Activated CD8-positive, alpha-beta T cell treated with anti-CD3 and anti-CD28 coated beads for 36 hours (primary cell): ENCODE measurements around the gene CALB2. TPM values are rescaled to one million over a fixed set of nuclear protein-coding genes. Genes with fewer than 3 reads are reported as not detected.

Source experiments
- ATAC-seq: fragments of 200-7000 bp; cut with Tn5 transposase; one replicate; pipeline ENCODE4 v1.10.0; 2021; ENCODE audit warnings: mild to moderate bottlenecking, moderate library complexity
- CTCF ChIA-PET: fragments of 350-600 bp; sonication (Branson Sonifier 250); formaldehyde crosslinking; loops from one replicate; lab custom pipeline; 2021; ENCODE audit warnings: antibody characterized with exemption; lab: Charles Lee
- POLR2A ChIA-PET: fragments of 350-600 bp; sonication (Branson Sonifier 250); formaldehyde crosslinking; loops from one replicate; lab custom pipeline; 2021; ENCODE audit warnings: antibody characterized with exemption; lab: Charles Lee
- DNase-seq: peaks from one replicate; pipeline ENCODE4 v3.0.0-alpha.2; 2020
- H3K27ac Mint-ChIP-seq: one replicate; pipeline ENCODE4 v1.8.0; 2021; ENCODE audit warnings: mild to moderate bottlenecking, mixed read lengths
- H3K27me3 Mint-ChIP-seq: one replicate; pipeline ENCODE4 v1.8.0; 2021; ENCODE audit warnings: mixed read lengths
- H3K36me3 Mint-ChIP-seq: one replicate; pipeline ENCODE4 v1.8.0; 2021; ENCODE audit warnings: low read depth, mixed read lengths
- H3K4me1 Mint-ChIP-seq: one replicate; pipeline ENCODE4 v1.8.0; 2021; ENCODE audit warnings: low read depth, mixed read lengths
- H3K4me3 Mint-ChIP-seq: one replicate; pipeline ENCODE4 v1.8.0; 2021; ENCODE audit warnings: mild to moderate bottlenecking, moderate library complexity, mixed read lengths
- H3K9me3 Mint-ChIP-seq: one replicate; pipeline ENCODE4 v1.8.0; 2021; ENCODE audit warnings: mixed read lengths
- CTCF ChIP-seq: fragments of 200-600 bp; IDR thresholded peaks from one replicate; pipeline ENCODE4 v1.8.0; 2022; ENCODE audit warnings: antibody characterized with exemption, mild to moderate bottlenecking
- intact Hi-C: fragments of 100-400 bp; cut with micrococcal nuclease; formaldehyde crosslinking; loops from one replicate; pipeline ENCODE4 v1.10.0; 2022
- total RNA-seq, 2 experiments: library from RNA; stranded (reverse); gene quantifications; one replicate each; pipeline ENCODE4 v1.2.3, GENCODE V29; 2021

CALB2 gene
- total RNA-seq, 2 experiments from 2014 or later = not detected

DNA sequence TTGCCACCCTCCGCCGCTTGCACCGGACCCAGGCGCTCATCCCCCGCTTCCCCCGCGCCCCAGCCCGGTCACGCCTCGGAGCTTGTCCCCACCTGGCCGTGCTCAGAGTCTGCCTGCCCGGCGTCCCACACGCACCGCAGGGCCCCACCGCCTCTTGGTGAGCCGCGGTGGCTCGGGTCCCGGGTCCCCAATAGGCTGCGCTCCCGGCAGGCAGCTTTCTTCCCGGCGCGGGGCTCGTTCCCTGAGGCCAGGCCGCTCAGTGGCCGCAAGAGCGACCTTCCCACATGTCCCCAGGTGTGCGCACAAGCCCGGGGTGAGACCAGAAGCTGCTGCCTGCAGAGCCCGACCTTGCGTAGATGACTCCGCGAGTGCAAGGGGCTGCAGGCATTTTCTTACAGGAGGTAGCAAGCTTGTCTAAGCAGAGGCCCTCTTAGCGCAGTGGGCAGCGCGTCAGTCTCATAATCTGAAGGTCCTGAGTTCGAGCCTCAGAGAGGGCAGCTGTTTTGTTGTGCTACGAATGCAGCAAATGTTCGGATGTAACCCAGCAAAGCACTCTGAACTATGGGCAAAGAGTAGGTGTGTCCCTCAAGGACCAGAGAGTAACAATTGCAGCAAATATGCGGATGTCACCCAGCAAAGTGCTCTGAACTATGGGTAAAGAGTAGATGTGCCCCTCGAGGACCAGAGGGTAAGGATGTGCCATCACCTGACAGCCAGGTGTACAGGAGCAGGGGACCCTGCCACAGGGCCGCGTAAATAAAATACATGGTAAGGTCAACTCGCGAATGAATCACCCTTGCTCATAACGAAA, 67.8 kb downstream of the CALB2 start:
- no peaks in the 10 kb centered on the region for H3K36me3 Mint-ChIP-seq
- DNase-seq (peak; percentile 83), ATAC-seq (peak; percentile 88)
- H3K4me3 Mint-ChIP-seq = peak overlapping the region; percentile 61
- H3K27ac Mint-ChIP-seq = peak overlapping the region; percentile 71
- POLR2A ChIA-PET = interaction anchor here (0.7 to 1.2 kb wide), 5 partner anchors 8 to 139 kb away, joined by 3 to 4 read pairs (median 3); partner anchors contain the start of gene ZNF23
- H3K27me3 Mint-ChIP-seq = peaks cover 27% of the 10 kb centered on the region
- H3K4me1 Mint-ChIP-seq = peaks cover 8% of the 10 kb centered on the region
- H3K9me3 Mint-ChIP-seq = peaks cover 2% of the 10 kb centered on the region
- CTCF ChIA-PET = interaction anchor here (1.6 to 2.6 kb wide), 3 partner anchors 13 to 73 kb away, joined by 5 to 17 read pairs (median 11); no protein-coding TSS in a partner anchor
- TF ChIP-seq CTCF = no peak
- intact Hi-C loops = no loop called here

DNA sequence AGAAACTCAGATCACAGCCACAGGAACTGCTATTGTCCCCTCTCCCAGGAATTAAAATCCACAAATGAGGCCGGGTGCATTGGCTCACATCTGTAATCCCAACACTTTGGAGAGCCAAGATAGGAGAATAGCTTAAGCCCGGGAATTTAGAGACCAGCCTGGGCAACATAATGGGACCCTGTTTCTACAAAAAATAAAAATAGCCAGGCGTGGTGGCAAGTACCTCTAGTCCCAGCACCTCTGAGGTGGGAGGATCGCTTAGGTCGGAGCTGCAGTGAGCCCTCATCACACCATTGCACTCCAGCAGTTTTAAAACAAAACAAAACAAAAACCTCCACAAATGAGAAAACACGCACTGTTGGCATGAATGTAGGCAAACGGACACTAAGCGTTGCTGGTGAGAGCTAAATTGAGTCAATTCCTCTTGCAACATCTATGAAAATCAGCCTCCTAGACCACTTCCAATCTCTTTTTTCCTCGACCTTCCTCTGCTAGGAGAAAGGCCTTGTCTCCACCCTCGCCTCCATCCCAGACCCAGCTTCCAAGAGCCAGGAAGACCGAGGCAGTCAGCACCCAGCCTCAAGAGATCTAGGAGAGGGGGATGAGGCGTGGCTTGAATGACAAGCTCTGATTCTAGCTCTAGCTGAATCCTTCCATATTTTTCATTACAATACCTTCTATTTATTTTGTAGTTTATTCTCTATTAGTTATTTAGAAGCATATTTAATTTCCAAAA, 68.5 kb downstream of the CALB2 start:
- POLR2A ChIA-PET = interaction anchor here (0.8 to 1.2 kb wide), 3 partner anchors 13 to 55 kb away, joined by 3 to 4 read pairs (median 3); partner anchors contain the start of gene ZNF23
- DNase-seq (no peak), ATAC-seq (no peak)
- peak overlapping the region; percentile 61 for H3K4me3 Mint-ChIP-seq
- peaks cover 2% of the 10 kb centered on the region for H3K9me3 Mint-ChIP-seq
- intact Hi-C loops = no loop called here
- H3K36me3 Mint-ChIP-seq = no peaks in the 10 kb centered on the region
- TF ChIP-seq CTCF = no peak
- peaks cover 27% of the 10 kb centered on the region for H3K27me3 Mint-ChIP-seq
- peaks cover 8% of the 10 kb centered on the region for H3K4me1 Mint-ChIP-seq
- CTCF ChIA-PET = interaction anchor here (1.1 to 2.6 kb wide), 4 partner anchors 12 to 111 kb away, joined by 3 to 17 read pairs (median 8); no protein-coding TSS in a partner anchor
- H3K27ac Mint-ChIP-seq = peak overlapping the region; percentile 71

DNA sequence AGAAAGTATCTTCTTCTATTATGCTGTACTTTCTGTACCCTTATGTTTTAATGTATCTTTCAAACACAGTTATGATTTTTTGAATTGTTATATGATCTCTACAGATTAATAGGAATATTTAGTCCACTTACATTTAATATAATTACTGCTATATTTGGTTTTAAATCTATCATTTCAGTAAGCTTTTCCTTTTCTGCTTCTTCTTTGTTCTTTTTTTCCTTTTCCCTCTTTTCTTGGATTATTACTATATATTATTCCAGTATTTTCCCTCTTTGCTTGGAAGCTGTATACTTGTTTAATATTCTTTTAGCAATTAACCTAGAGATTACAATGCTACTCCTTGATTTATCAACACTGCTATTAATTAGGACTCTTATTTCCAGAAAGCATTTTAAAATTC, 69.9 kb downstream of the CALB2 start:
- POLR2A ChIA-PET = no interaction called here
- no peak for ATAC-seq

GRCh38 chr16:71428883-71429282, 70.4 kb downstream of the CALB2 start:
- Mint-ChIP-seq H3K27ac (no peak overlapping the region), H3K36me3 (no peaks in the 10 kb centered on the region), H3K4me3 (no peak overlapping the region), H3K4me1 (peaks cover 8% of the 10 kb centered on the region), H3K27me3 (peaks cover 26% of the 10 kb centered on the region), H3K9me3 (peaks cover 2% of the 10 kb centered on the region)
- ATAC-seq (no peak), DNase-seq (no peak)
- TF ChIP-seq CTCF = no peak
- intact Hi-C loops = no loop called here
- ChIA-PET CTCF (interaction anchor here (1.0 to 2.7 kb wide), 5 partner anchors 16 to 182 kb away, joined by 3 to 18 read pairs (median 4); no protein-coding TSS in a partner anchor), POLR2A (interaction anchor here (0.6 kb wide), 1 partner anchor 137 kb away, joined by 3 read pairs; no protein-coding TSS in a partner anchor)

More for the DNA sequence above, 69.9 kb downstream of the CALB2 start:
- DNase-seq = no peak
- Mint-ChIP-seq H3K9me3 (peaks cover 2% of the 10 kb centered on the region), H3K4me1 (peaks cover 8% of the 10 kb centered on the region), H3K27me3 (peaks cover 27% of the 10 kb centered on the region), H3K27ac (no peak overlapping the region), H3K36me3 (no peaks in the 10 kb centered on the region), H3K4me3 (no peak overlapping the region)
- CTCF ChIA-PET = interaction anchor here (1.0 to 2.7 kb wide), 6 partner anchors 11 to 182 kb away, joined by 3 to 18 read pairs (median 5); no protein-coding TSS in a partner anchor
- TF ChIP-seq CTCF = no peak
- intact Hi-C loops = no loop called here
